GM21619 (cell line): Measurements from ENCODE around the gene FAM187B.
"Not testable (repeated sequence)": the region's sequence is repeated elsewhere in the genome, so short reads cannot be mapped to it uniquely, and the experiment has no call there.

Source experiments
- ATAC-seq: cut with Tn5 transposase; IDR thresholded peaks from one replicate; pipeline ENCODE4 v1.9.1; 2021; ENCODE audit not compliant: unreplicated experiment

The FAM187B gene

GRCh38 chr19:35213663-35214632, 14.6 kb downstream of the FAM187B start:
- peak; percentile 53 for ATAC-seq

- ATAC-seq: no peak
Measured at GRCh38 chr19:35212241-35212640, 16.3 kb downstream of the FAM187B start.

- ATAC-seq: no peak
Measured at GRCh38 chr19:35211545-35212230, 16.9 kb downstream of the FAM187B start.

- no peak for ATAC-seq
Measured at GRCh38 chr19:35209646-35210045, 18.9 kb downstream of the FAM187B start.

GRCh38 chr19:35208121-35208520, 20.4 kb downstream of the FAM187B start:
- ATAC-seq: no peak

- ATAC-seq: no peak
Measured at GRCh38 chr19:35207391-35207871, 21.1 kb downstream of the FAM187B start.

GRCh38 chr19:35206855-35207254, 21.7 kb downstream of the FAM187B start:
- ATAC-seq: no peak

- ATAC-seq: no peak
Measured at GRCh38 chr19:35206379-35206778, 22.2 kb downstream of the FAM187B start.

- ATAC-seq: no peak
Measured at GRCh38 chr19:35205733-35206323, 22.7 kb downstream of the FAM187B start.

GRCh38 chr19:35204799-35205732, 23.5 kb downstream of the FAM187B start:
- ATAC-seq: no peak

GRCh38 chr19:35202722-35203688, 25.5 kb downstream of the FAM187B start:
- no peak for ATAC-seq

- no peak for ATAC-seq
Measured at GRCh38 chr19:35199481-35199880, 29.1 kb downstream of the FAM187B start.

- ATAC-seq: not testable (repeated sequence)
Measured at GRCh38 chr19:35196861-35197260, 31.7 kb downstream of the FAM187B start.

- ATAC-seq: no peak
Measured at GRCh38 chr19:35195830-35196229, 32.7 kb downstream of the FAM187B start.

GRCh38 chr19:35194012-35194984, 34.2 kb downstream of the FAM187B start:
- no peak for ATAC-seq

- no peak for ATAC-seq
Measured at GRCh38 chr19:35184884-35185283, 43.7 kb downstream of the FAM187B start.

GRCh38 chr19:35184267-35184666, 44.3 kb downstream of the FAM187B start:
- no peak for ATAC-seq

GRCh38 chr19:35181387-35181786, 47.2 kb downstream of the FAM187B start:
- ATAC-seq: no peak
